GM08714 (cell line): ENCODE measurements around the gene TIRAP.
"Not testable (repeated sequence)": the region's sequence is repeated elsewhere in the genome, so short reads cannot be mapped to it uniquely, and the experiment has no call there.

Experiments used
- H3K4me3 ChIP-seq: fragments of 200-500 bp; sonication (Bioruptor generic); 2 replicates; pipeline ENCODE4 v1.5.1; 2014; ENCODE audit warnings: mild to moderate bottlenecking, low read length, inconsistent platforms
- ZNF274 ChIP-seq: IDR thresholded peaks from 2 replicates; pipeline ENCODE4 v1.6.1; 2012; ENCODE audit warnings: mild to moderate bottlenecking, low read depth, low read length

Gene TIRAP

GRCh38 chr11:126282736-126283591, at the start of gene TIRAP:
Gene TIRAP, plus strand, starts transcription at chr11:126283093. Its CDS starts 7,802 bp downstream, at chr11:126290895.
- no peak for TF ChIP-seq ZNF274

GRCh38 chr11:126233391-126233790, 49.5 kb upstream of the TIRAP start:
- TF ChIP-seq ZNF274, result no peak
- H3K4me3 ChIP-seq, result no peak overlapping the region

More at GRCh38 chr11:126282736-126283591, at the start of gene TIRAP:
- H3K4me3 ChIP-seq, result peak within 1 kb of the TSS; percentile 81

- no peak overlapping the region for H3K4me3 ChIP-seq
Observed at GRCh38 chr11:126246636-126247035, 36.3 kb upstream of the TIRAP start.

GRCh38 chr11:126253265-126253664, 29.6 kb upstream of the TIRAP start:
- TF ChIP-seq ZNF274, result no peak

More at GRCh38 chr11:126246636-126247035, 36.3 kb upstream of the TIRAP start:
- no peak for TF ChIP-seq ZNF274

GRCh38 chr11:126254819-126255218, 28.1 kb upstream of the TIRAP start:
- no peak overlapping the region for H3K4me3 ChIP-seq
- no peak for TF ChIP-seq ZNF274

More at GRCh38 chr11:126253265-126253664, 29.6 kb upstream of the TIRAP start:
- no peak overlapping the region for H3K4me3 ChIP-seq

GRCh38 chr11:126255507-126255906, 27.4 kb upstream of the TIRAP start:
- H3K4me3 ChIP-seq, result not testable (repeated sequence)

GRCh38 chr11:126256216-126256615, 26.7 kb upstream of the TIRAP start:
- no peak overlapping the region for H3K4me3 ChIP-seq
- no peak for TF ChIP-seq ZNF274

- no peak for TF ChIP-seq ZNF274
- no peak overlapping the region for H3K4me3 ChIP-seq
Observed at GRCh38 chr11:126257144-126257543, 25.7 kb upstream of the TIRAP start.

- TF ChIP-seq ZNF274, result no peak
- no peak overlapping the region for H3K4me3 ChIP-seq
Observed at GRCh38 chr11:126257764-126258163, 25.1 kb upstream of the TIRAP start.

- TF ChIP-seq ZNF274, result no peak
- H3K4me3 ChIP-seq, result no peak overlapping the region
Observed at GRCh38 chr11:126262216-126262615, 20.7 kb upstream of the TIRAP start.

- no peak for TF ChIP-seq ZNF274
- no peak overlapping the region for H3K4me3 ChIP-seq
Observed at GRCh38 chr11:126263489-126263888, 19.4 kb upstream of the TIRAP start.

GRCh38 chr11:126265811-126266210, 17.1 kb upstream of the TIRAP start:
- no peak overlapping the region for H3K4me3 ChIP-seq
- TF ChIP-seq ZNF274, result no peak

- H3K4me3 ChIP-seq, result peak overlapping the region; percentile 98
- TF ChIP-seq ZNF274, result no peak
Observed at GRCh38 chr11:126267650-126268049, 15.2 kb upstream of the TIRAP start.

- peak overlapping the region; percentile 98 for H3K4me3 ChIP-seq
- no peak for TF ChIP-seq ZNF274
Observed at GRCh38 chr11:126268361-126268707, 14.6 kb upstream of the TIRAP start.

GRCh38 chr11:126268708-126269579, 13.9 kb upstream of the TIRAP start, which contains the start of the genes FOXRED1 and SRPRA:
Gene FOXRED1, plus strand, starts transcription at chr11:126269154. Its CDS starts 53 bp downstream, at chr11:126269207.
Gene SRPRA, minus strand, starts transcription at chr11:126268895. Its CDS starts 91 bp downstream, at chr11:126268804.
- H3K4me3 ChIP-seq, result peak within 1 kb of the TSS; percentile 98
- no peak for TF ChIP-seq ZNF274
